SK-N-SH (cell line): ENCODE data around the gene POPDC3. TPM values are rescaled to one million over a fixed set of nuclear protein-coding genes. Genes with fewer than 3 reads are reported as not detected.

Source experiments
- CTCF ChIA-PET: fragments of 300-600, 350-600 bp; formaldehyde crosslinking; extraction: SDS; loops from one replicate; lab custom pipeline; 2021; lab: Yijun Ruan, JAX
- POLR2A ChIA-PET: fragments of 350-600 bp; sonication (Branson Sonifier 250); formaldehyde crosslinking; extraction: SDS; loops from one replicate; lab custom pipeline; 2020; ENCODE audit warnings: antibody characterized with exemption, inconsistent platforms; lab: Yijun Ruan, JAX
- DNase-seq: peaks from one replicate; pipeline ENCODE4 v3.0.0; 2012
- H2AFZ ChIP-seq: fragments of 200-600 bp; sonication (generic); 2 replicates; pipeline ENCODE4 v1.8.1; 2016; ENCODE audit warnings: antibody characterized with exemption, mild to moderate bottlenecking, low read depth
- H3F3A ChIP-seq: fragments of 200-600 bp; sonication (generic); replicated peaks from 2 replicates; pipeline ENCODE3; 2016; ENCODE audit warnings: antibody characterized with exemption, mild to moderate bottlenecking; ENCODE audit not compliant: insufficient read depth
- H3K27ac ChIP-seq, 2 experiments: fragments of 200-500 bp in 1 of 2; fragments of 200-600 bp in 1 of 2; sonication (Bioruptor generic) in 1 of 2; sonication (generic), shearing (Covaris generic) in 1 of 2; 2 replicates each; pipeline versions ENCODE4 v1.5.1 to v1.6.1; 2014 to 2016; ENCODE audit warnings: low read depth in 2 of 2, inconsistent platforms in 1 of 2, low read length in 1 of 2, mild to moderate bottlenecking in 1 of 2, mixed read lengths in 1 of 2
- H3K27me3 ChIP-seq: fragments of 200-600 bp; sonication (generic), shearing (Covaris generic); 2 replicates; pipeline ENCODE4 v1.6.1; 2016; ENCODE audit warnings: mixed run types; ENCODE audit not compliant: insufficient read depth
- H3K36me3 ChIP-seq, 2 experiments: fragments of 200-500 bp in 1 of 2; fragments of 200-600 bp in 1 of 2; sonication (Bioruptor generic) in 1 of 2; sonication (generic) in 1 of 2; replicated peaks in 1 of 2; 2 replicates each; pipeline versions ENCODE3 to v1.5.1; 2014 to 2016; ENCODE audit warnings: low read length in 1 of 2, mild to moderate bottlenecking in 1 of 2; ENCODE audit not compliant: insufficient read depth in 2 of 2, control insufficient read depth in 1 of 2
- H3K4me1 ChIP-seq, 2 experiments: fragments of 200-500 bp in 1 of 2; fragments of 200-600 bp in 1 of 2; sonication (Bioruptor generic) in 1 of 2; sonication (generic), shearing (Covaris generic) in 1 of 2; 2 replicates each; pipeline versions ENCODE4 v1.5.1 to v1.6.1; 2014 to 2016; ENCODE audit warnings: low read depth in 1 of 2, low read length in 1 of 2, mixed run types in 1 of 2; ENCODE audit not compliant: insufficient read depth in 2 of 2, control insufficient read depth in 1 of 2
- H3K4me2 ChIP-seq: fragments of 200-600 bp; sonication (generic), shearing (Covaris generic); 2 replicates; pipeline ENCODE4 v1.6.1; 2017; ENCODE audit warnings: mixed run types
- H3K4me3 ChIP-seq, 2 experiments: fragments of 200-500 bp in 1 of 2; fragments of 200-600 bp in 1 of 2; sonication (Bioruptor generic) in 1 of 2; sonication (generic), shearing (Covaris generic) in 1 of 2; 2 replicates each; pipeline versions ENCODE4 v1.5.1 to v1.8.1; 2014 to 2016; ENCODE audit warnings: low read depth in 2 of 2, inconsistent platforms in 1 of 2, low read length in 1 of 2, mild to moderate bottlenecking in 1 of 2, mixed read lengths in 1 of 2, moderate library complexity in 1 of 2
- H3K79me2 ChIP-seq: fragments of 200-600 bp; sonication (generic); 2 replicates; pipeline ENCODE4 v1.8.1; 2017; ENCODE audit warnings: mild to moderate bottlenecking; ENCODE audit not compliant: insufficient read depth
- H3K9ac ChIP-seq: fragments of 200-600 bp; sonication (generic); 2 replicates; pipeline ENCODE4 v1.6.1; 2017; ENCODE audit warnings: mixed run types
- H3K9me2 ChIP-seq: fragments of 200-600 bp; sonication (generic); 2 replicates; pipeline ENCODE4 v1.6.1; 2017; ENCODE audit warnings: mixed run types
- H3K9me3 ChIP-seq: fragments of 200-600 bp; sonication (generic); 2 replicates; pipeline ENCODE4 v1.6.1; 2017; ENCODE audit warnings: mixed run types, mild to moderate bottlenecking, moderate library complexity
- H4K20me1 ChIP-seq: fragments of 200-600 bp; sonication (generic); 2 replicates; pipeline ENCODE4 v1.6.1; 2017; ENCODE audit warnings: mild to moderate bottlenecking, mixed run types; ENCODE audit not compliant: insufficient read depth
- FOXJ3 ChIP-seq: sonication (generic); formaldehyde crosslinking; IDR thresholded peaks from 2 replicates; pipeline ENCODE4 v1.5.1; 2020; ENCODE audit warnings: mild to moderate bottlenecking, missing genetic modification reagents
- FOXM1 ChIP-seq: IDR thresholded peaks from 2 replicates; pipeline ENCODE4 v1.4.0; 2012; ENCODE audit warnings: low read depth, mild to moderate bottlenecking
- GABPA ChIP-seq: IDR thresholded peaks from 2 replicates; pipeline ENCODE4 v1.4.0; 2012; ENCODE audit warnings: low read depth, mild to moderate bottlenecking
- MXI1 ChIP-seq: IDR thresholded peaks from 2 replicates; pipeline ENCODE4 v1.6.1; 2012; ENCODE audit warnings: mild to moderate bottlenecking, low read depth, low read length, improper control_type of control experiment
- NFIC ChIP-seq: IDR thresholded peaks from 2 replicates; pipeline ENCODE4 v1.4.0; 2012; ENCODE audit warnings: borderline replicate concordance
- REST ChIP-seq: IDR thresholded peaks from 2 replicates; pipeline ENCODE4 v1.6.1; 2012; ENCODE audit warnings: mild to moderate bottlenecking, low read depth, low read length, moderate library complexity
- TCF12 ChIP-seq: IDR thresholded peaks from 2 replicates; pipeline ENCODE4 v1.4.0; 2012
- USF1 ChIP-seq: IDR thresholded peaks from 2 replicates; pipeline ENCODE4 v1.4.0; 2012; ENCODE audit warnings: low read depth, borderline replicate concordance
- YY1 ChIP-seq: IDR thresholded peaks from 2 replicates; pipeline ENCODE4 v1.4.0; 2012; ENCODE audit warnings: low read depth, mild to moderate bottlenecking
- WGBS: methylation state at CpG from one replicate; pipeline ENCODE4 v1.1.6; 2017; ENCODE audit warnings: low lambda C conversion rate; 5-methylcytosine and 5-hydroxymethylcytosine counted together
- polyA plus RNA-seq, 3 experiments: library from polyadenylated mRNA; depleted of rRNA; stranded (reverse); fragments of >200 nt; gene quantifications; 2 replicates each; pipeline ENCODE4 v1.2.3, GENCODE V29; 2012
- TF ChIP-seq, protein P1 (sequence below): IDR thresholded peaks from 2 replicates; pipeline ENCODE4 v1.4.0; 2012; ENCODE audit warnings: low read depth, borderline replicate concordance

The POPDC3 gene
- polyA plus RNA-seq, 1 of the 3 experiments (the other 2 are of a cell fraction): 19.0 TPM

GRCh38 chr6:105194106-105194505 is 14.3 kb upstream of the POPDC3 start (continued):
- no peak for TF ChIP-seq REST
- no peak for TF ChIP-seq FOXM1
- no peak for TF ChIP-seq GABPA

- 88% methylated on average over 1 of the region's 1 CpG for WGBS
- peaks cover 3% of the 10 kb centered on the region for H3F3A ChIP-seq
- no peak overlapping the region for H3K9ac ChIP-seq
- no peak overlapping the region for H3K4me3 ChIP-seq
- DNase-seq: no peak
- H3K27me3 ChIP-seq: no peaks in the 10 kb centered on the region
- ChIA-PET CTCF (interaction anchor here (1.2 kb wide), 1 partner anchor 50 kb away, joined by 3 read pairs; no protein-coding TSS in a partner anchor), POLR2A (interaction anchor here (0.6 to 1.5 kb wide), 2 partner anchors 57 to 222 kb away, joined by 3 read pairs; no protein-coding TSS in a partner anchor)
- H4K20me1 ChIP-seq: no peaks in the 10 kb centered on the region
- peaks cover 2 to 8% of the 10 kb centered on the region in 2 experiments; a peak in 2 of 4 replicates for H3K4me1 ChIP-seq
- no peaks in the 10 kb centered on the region for H3K9me2 ChIP-seq
- no peaks in the 10 kb centered on the region for H3K36me3 ChIP-seq
- TF ChIP-seq, protein P1, sequence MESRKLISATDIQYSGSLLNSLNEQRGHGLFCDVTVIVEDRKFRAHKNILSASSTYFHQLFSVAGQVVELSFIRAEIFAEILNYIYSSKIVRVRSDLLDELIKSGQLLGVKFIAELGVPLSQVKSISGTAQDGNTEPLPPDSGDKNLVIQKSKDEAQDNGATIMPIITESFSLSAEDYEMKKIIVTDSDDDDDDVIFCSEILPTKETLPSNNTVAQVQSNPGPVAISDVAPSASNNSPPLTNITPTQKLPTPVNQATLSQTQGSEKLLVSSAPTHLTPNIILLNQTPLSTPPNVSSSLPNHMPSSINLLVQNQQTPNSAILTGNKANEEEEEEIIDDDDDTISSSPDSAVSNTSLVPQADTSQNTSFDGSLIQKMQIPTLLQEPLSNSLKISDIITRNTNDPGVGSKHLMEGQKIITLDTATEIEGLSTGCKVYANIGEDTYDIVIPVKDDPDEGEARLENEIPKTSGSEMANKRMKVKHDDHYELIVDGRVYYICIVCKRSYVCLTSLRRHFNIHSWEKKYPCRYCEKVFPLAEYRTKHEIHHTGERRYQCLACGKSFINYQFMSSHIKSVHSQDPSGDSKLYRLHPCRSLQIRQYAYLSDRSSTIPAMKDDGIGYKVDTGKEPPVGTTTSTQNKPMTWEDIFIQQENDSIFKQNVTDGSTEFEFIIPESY: no peak
- no peak for TF ChIP-seq NFIC
- TF ChIP-seq FOXJ3 (CRISPR knock-in tag): no peak
- TF ChIP-seq USF1: no peak
- TF ChIP-seq MXI1: no peak
- no peak for TF ChIP-seq FOXM1
- no peak for TF ChIP-seq YY1
- TF ChIP-seq TCF12: no peak
- no peak overlapping the region for H2AFZ ChIP-seq
- no peaks in the 10 kb centered on the region for H3K9me3 ChIP-seq
- H3K27ac ChIP-seq: no peak overlapping the region
- no peak overlapping the region for H3K4me2 ChIP-seq
- no peaks in the 10 kb centered on the region for H3K79me2 ChIP-seq
Observed at GRCh38 chr6:105193647-105194046, 13.8 kb upstream of the POPDC3 start.
